NCI-H2171 treated with DMSO at 0.1 percent for 48 hours (cell line): Measurements from ENCODE around the gene APLF.
"Not testable (repeated sequence)": the region's sequence is repeated elsewhere in the genome, so short reads cannot be mapped to it uniquely, and the experiment has no call there.

ENCODE experiments used
- DNase-seq: peaks from one replicate; lab custom pipeline; 2025; lab: John Stamatoyannopoulos, UW

The APLF gene

GRCh38 chr2:68529651-68530050 is 62.3 kb downstream of the APLF start:
- not testable (repeated sequence) for DNase-seq

- no peak for DNase-seq
These were observed 68.6 kb downstream of the APLF start for GRCh38 chr2:68536000-68536399.

GRCh38 chr2:68537011-68537410 is 69.6 kb downstream of the APLF start:
- DNase-seq: no peak

GRCh38 chr2:68537809-68538208 is 70.4 kb downstream of the APLF start:
- no peak for DNase-seq

GRCh38 chr2:68544811-68545210 is 77.4 kb downstream of the APLF start:
- DNase-seq: no peak

- no peak for DNase-seq
These were observed 81.0 kb downstream of the APLF start for GRCh38 chr2:68548396-68548795.

- DNase-seq: no peak
These were observed 85.7 kb downstream of the APLF start for GRCh38 chr2:68553098-68553497.

GRCh38 chr2:68555425-68556206 is 88.2 kb downstream of the APLF start:
- DNase-seq: not testable (repeated sequence)

GRCh38 chr2:68556381-68556780 is 89.0 kb downstream of the APLF start:
- DNase-seq: no peak

GRCh38 chr2:68558576-68558975 is 91.2 kb downstream of the APLF start:
- no peak for DNase-seq

GRCh38 chr2:68559692-68560091 is 92.3 kb downstream of the APLF start:
- DNase-seq: no peak

GRCh38 chr2:68560545-68560944 is 93.2 kb downstream of the APLF start:
- no peak for DNase-seq

GRCh38 chr2:68561372-68561771 is 94.0 kb downstream of the APLF start:
- no peak for DNase-seq

GRCh38 chr2:68562934-68563333 is 95.5 kb downstream of the APLF start:
- no peak for DNase-seq

GRCh38 chr2:68564426-68564825 is 97.0 kb downstream of the APLF start:
- DNase-seq: no peak

- no peak for DNase-seq
These were observed 97.9 kb downstream of the APLF start for GRCh38 chr2:68565273-68565672.

- no peak for DNase-seq
These were observed 98.5 kb downstream of the APLF start for GRCh38 chr2:68565858-68566257.

- DNase-seq: no peak
These were observed 99.0 kb downstream of the APLF start for GRCh38 chr2:68566362-68566761.

GRCh38 chr2:68568116-68568515 is 100.7 kb downstream of the APLF start:
- no peak for DNase-seq

GRCh38 chr2:68569604-68570003 is 102.2 kb downstream of the APLF start:
- no peak for DNase-seq

- DNase-seq: not testable (repeated sequence)
These were observed 103.0 kb downstream of the APLF start for GRCh38 chr2:68570434-68570833.

GRCh38 chr2:68574202-68574791 is 106.9 kb downstream of the APLF start:
- DNase-seq: no peak

- DNase-seq: no peak
These were observed 109.8 kb downstream of the APLF start for GRCh38 chr2:68577183-68577582.

GRCh38 chr2:68579689-68580088 is 112.3 kb downstream of the APLF start:
- no peak for DNase-seq
